ENCODE results near the gene BTBD7. TPM values are rescaled to one million over a fixed set of nuclear protein-coding genes. Genes with fewer than 3 reads are reported as not detected.

BTBD7 gene
- total RNA-seq, 4 donors from 2014 or later = 10.0 to 16.9 (median 12.1) TPM

DNA sequence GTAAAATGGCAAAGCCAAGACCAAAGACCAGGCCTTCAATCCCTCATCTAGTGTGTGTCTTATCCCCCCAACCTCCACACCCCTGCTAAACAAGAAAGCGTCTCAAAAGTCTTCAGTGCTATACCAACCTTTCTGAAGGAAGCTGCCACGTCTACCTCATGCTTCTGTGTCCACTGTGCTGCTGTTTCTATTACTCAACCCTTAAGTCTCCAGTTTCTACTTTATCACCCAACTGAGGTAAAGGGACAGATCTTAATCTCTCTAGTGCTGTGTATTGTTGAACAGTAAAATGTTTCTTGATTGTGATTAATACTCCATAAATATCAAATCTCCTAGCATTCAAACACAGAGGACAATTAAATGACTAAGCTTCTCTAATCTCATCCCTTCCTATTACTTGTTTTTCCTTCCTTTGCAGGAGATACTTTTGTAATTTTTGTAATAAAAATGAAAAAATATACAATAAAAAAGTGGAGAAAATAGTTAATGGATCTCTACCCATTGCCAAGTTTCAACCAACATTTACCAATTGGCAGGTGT lies 23.3 kb downstream of the BTBD7 start:
- DNase-seq = no peak
- no peak for TF ChIP-seq POLR2A (IDR thresholded peaks at IDR 0.05)
- TF ChIP-seq, protein P1, sequence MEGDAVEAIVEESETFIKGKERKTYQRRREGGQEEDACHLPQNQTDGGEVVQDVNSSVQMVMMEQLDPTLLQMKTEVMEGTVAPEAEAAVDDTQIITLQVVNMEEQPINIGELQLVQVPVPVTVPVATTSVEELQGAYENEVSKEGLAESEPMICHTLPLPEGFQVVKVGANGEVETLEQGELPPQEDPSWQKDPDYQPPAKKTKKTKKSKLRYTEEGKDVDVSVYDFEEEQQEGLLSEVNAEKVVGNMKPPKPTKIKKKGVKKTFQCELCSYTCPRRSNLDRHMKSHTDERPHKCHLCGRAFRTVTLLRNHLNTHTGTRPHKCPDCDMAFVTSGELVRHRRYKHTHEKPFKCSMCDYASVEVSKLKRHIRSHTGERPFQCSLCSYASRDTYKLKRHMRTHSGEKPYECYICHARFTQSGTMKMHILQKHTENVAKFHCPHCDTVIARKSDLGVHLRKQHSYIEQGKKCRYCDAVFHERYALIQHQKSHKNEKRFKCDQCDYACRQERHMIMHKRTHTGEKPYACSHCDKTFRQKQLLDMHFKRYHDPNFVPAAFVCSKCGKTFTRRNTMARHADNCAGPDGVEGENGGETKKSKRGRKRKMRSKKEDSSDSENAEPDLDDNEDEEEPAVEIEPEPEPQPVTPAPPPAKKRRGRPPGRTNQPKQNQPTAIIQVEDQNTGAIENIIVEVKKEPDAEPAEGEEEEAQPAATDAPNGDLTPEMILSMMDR (IDR thresholded peaks at IDR 0.05 in 4 of 5, conservative IDR thresholded peaks at IDR 0.05 in 1 of 5) = no peak
- peaks cover 26 to 28% of the 10 kb centered on the region in 2 donors for H3K4me1 ChIP-seq
- no peaks in the 10 kb centered on the region for H3K27me3 ChIP-seq
- no peaks in the 10 kb centered on the region for H3K9me3 ChIP-seq
- H3K36me3 ChIP-seq = no peaks in the 10 kb centered on the region
- H3K4me3 ChIP-seq = no peak overlapping the region
- intact Hi-C loops (cut with DNase I; ENCODE audit: low total_unique reads) = no loop called here
- ATAC-seq = no peak
- H3K27ac ChIP-seq = no peak overlapping the region
- in situ Hi-C loops (cut with MboI; ENCODE audit: low sequenced_read_pairs in 4 of 4) = no loop called here

DNA sequence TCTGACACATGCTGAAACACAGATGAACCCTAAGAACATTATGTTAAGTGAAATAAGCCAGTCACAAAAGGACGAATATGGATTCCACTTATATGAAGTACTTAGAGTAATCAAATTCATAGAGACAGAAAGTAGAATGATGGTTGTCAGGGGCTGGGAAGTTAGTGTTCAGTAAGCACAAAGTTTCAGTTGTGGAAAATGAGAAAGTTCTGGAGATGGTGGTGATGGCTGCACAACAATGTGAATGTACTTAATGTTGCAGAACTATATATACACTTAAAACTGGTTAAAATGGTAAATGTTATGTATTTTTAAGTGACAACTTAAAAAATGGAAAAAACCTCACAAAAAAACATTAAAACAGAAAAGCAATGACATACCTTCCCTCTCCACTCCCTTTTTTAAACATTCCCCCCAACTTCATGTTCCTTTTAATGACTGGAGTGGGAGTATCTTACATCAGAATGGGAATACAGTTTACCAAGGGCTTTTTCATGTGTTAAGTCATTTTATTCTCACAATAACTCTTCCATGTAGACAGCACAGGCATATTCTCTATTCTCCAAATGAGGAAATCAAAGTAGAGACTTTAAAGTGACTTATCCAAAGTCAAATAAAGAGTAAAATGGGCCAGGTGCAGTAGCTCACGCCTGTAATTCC lies 24.0 kb downstream of the BTBD7 start:
- no peaks in the 10 kb centered on the region for H3K27me3 ChIP-seq
- no peak overlapping the region for H3K4me3 ChIP-seq
- in situ Hi-C loops (cut with MboI; ENCODE audit: low sequenced_read_pairs in 4 of 4) (no loop called here), intact Hi-C loops (cut with DNase I; ENCODE audit: low total_unique reads) (no loop called here)
- ATAC-seq (no peak), DNase-seq (no peak)
- no peaks in the 10 kb centered on the region for H3K9me3 ChIP-seq
- TF ChIP-seq POLR2A (IDR thresholded peaks at IDR 0.05) = no peak
- TF ChIP-seq, protein P1 (IDR thresholded peaks at IDR 0.05 in 4 of 5, conservative IDR thresholded peaks at IDR 0.05 in 1 of 5) = no peak
- no peaks in the 10 kb centered on the region for H3K36me3 ChIP-seq
- H3K4me1 ChIP-seq = peaks cover 28 to 33% of the 10 kb centered on the region in 2 donors
- no peak overlapping the region for H3K27ac ChIP-seq

DNA sequence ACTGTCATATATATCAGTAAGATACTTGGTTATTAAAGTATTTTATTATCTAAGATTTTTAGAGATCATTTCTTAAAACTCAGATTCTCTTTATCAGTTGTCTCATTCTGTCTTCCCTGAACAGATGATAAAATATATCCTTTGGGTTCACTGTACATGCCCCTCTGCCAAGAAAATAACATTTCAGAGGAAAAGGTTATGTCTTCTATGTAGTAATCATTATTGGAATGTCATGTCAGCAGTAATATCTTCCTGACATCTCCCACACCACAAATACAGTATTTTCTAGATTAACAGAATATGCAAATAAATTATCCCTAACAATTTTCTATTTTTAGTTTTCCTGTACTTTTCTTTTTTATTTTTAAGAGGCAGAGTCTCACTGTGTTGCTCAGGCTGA lies 26.0 kb downstream of the BTBD7 start:
- in situ Hi-C loops (cut with MboI; ENCODE audit: low sequenced_read_pairs in 4 of 4) (no loop called here), intact Hi-C loops (cut with DNase I; ENCODE audit: low total_unique reads) (no loop called here)
- H3K4me3 ChIP-seq = no peak overlapping the region
- no peaks in the 10 kb centered on the region for H3K36me3 ChIP-seq
- H3K27me3 ChIP-seq = no peaks in the 10 kb centered on the region
- no peak overlapping the region for H3K27ac ChIP-seq
- TF ChIP-seq, protein P1 (IDR thresholded peaks at IDR 0.05 in 4 of 5, conservative IDR thresholded peaks at IDR 0.05 in 1 of 5) = no peak
- TF ChIP-seq POLR2A (IDR thresholded peaks at IDR 0.05) = no peak
- H3K9me3 ChIP-seq = no peaks in the 10 kb centered on the region
- H3K4me1 ChIP-seq = peaks cover 24 to 31% of the 10 kb centered on the region in 2 donors
- DNase-seq (no peak), ATAC-seq (no peak)

DNA sequence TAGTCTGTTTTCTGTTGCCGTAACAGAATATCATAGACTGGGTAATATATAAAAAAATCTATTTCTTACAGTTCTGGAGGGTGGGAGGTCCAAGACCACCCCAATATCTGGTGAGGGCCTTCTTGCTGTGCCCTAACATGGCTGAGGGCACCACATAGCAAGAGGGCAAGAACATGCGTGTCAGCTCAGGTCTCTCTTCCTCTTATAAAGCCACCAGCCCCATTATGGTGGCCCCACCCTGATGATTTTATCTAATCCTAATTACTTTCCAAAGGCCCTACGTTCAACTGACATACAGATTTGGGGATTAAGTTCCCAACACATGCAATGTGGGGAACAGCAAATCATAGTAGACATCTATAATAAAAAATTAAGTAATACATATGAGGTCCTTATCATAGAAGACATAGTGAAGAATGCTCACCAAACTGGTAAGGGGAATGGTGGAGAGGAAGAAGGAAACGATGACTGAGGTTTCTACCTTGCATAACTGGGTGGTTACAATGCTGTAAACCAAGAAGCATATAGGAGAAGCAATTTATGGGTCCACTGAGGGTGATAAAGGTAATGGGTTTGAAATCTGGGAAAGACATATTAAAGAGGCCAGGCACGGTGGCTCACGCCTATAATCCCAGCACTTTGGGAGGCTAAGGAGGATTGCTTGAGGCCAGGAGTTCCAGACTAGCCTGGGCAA lies 27.0 kb downstream of the BTBD7 start:
- DNase-seq (no peak), ATAC-seq (no peak)
- no peaks in the 10 kb centered on the region for H3K9me3 ChIP-seq
- no peak overlapping the region for H3K4me3 ChIP-seq
- no peaks in the 10 kb centered on the region for H3K36me3 ChIP-seq
- in situ Hi-C loops (cut with MboI; ENCODE audit: low sequenced_read_pairs in 4 of 4) = no loop called here
- H3K27me3 ChIP-seq = no peaks in the 10 kb centered on the region
- no peak overlapping the region for H3K27ac ChIP-seq
- TF ChIP-seq, protein P1 (IDR thresholded peaks at IDR 0.05 in 4 of 5, conservative IDR thresholded peaks at IDR 0.05 in 1 of 5) = no peak
- no peak for TF ChIP-seq POLR2A (IDR thresholded peaks at IDR 0.05)
- intact Hi-C loops (cut with DNase I; ENCODE audit: low total_unique reads) = no loop called here
- H3K4me1 ChIP-seq = peaks cover 26 to 35% of the 10 kb centered on the region in 2 donors

Measured in gastrocnemius medialis (tissue), 4 donors.